Globus pallidus (tissue), 1 donor: ENCODE data around the gene RPL13.

Experiments used
- DNase-seq: peaks from one replicate; pipeline ENCODE4 v3.0.0-alpha.2; 2015; ENCODE audit warnings: low spot score

Gene RPL13

DNA sequence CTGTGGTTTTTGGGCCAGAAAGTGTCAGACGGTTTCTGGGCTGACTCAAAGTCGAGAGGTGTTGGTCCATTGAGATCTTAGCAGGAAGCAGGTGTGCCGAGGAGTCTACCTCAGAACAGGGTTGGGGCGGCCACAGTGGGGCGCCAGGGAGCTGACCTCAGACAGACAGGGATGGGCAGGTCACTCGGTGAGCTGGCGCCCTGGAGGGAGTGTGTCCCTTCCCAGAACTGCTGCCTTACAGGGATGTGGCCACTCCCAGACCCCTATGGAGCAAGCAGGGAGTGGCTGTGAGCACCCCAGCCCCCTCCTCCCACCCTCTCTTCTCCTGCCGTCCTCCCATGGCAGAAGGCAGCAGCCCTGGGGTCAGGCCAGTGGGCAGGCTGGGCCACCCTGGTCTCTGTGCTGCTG lies 39.0 kb downstream of the RPL13 start:
- DNase-seq, result no peak

DNA sequence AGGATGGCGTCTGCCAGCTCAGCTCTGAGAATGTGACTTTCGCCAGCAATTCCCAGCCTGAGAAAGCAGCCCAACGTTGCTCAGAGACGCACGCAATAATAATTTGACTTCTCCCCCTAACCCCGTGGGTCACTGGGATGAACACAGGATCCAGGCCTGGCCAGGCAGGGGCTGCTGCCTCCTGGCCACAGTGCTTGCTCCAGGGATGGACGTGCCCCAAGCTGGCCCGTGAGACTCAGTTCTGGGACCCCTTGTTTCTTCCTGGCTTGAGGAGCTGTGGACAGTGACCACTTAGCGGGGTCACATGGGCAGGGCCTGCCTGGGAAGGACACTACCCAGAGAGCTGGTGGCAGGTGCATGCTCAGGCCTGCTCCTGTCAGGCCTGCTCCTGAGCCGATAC lies 39.4 kb downstream of the RPL13 start:
- no peak for DNase-seq

DNA sequence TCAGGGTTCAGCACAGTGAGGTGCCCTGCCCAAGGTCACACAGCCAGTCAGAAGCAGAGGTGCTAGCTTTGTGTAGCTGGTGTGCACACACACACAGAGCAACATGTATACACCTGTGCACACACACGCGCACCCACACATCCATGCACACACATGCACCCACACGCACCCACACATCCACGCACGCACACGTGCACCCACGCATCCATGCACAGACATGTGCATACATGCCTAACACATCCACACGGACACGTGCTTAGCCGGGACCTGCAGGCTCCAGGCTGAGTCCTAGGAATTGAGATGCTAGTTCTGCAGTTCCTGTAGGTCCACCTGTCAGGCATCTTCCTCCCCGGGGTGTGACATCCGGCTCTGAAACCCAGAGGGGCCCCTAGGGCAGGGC lies 39.9 kb downstream of the RPL13 start:
- DNase-seq, result no peak

DNA sequence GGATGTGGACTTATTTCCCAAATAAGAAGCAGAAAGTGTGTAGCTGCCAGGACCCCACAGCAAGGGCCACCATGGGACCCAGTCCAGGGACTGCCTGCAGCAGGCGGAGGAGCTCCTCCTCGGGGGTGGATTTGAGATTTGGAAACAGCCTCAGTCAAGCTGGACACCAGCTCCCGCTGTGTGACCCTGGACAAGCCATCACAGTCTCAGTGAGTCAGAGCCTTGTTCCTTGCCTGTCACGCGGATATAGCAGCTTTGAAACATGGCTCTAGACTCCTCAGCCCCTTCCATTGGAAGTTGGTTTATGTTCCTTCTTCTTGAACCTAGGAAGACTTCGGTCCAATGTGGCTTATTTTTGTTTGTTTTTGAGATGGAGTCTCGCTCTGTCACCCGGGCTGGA lies 40.5 kb downstream of the RPL13 start:
- DNase-seq, result no peak

DNA sequence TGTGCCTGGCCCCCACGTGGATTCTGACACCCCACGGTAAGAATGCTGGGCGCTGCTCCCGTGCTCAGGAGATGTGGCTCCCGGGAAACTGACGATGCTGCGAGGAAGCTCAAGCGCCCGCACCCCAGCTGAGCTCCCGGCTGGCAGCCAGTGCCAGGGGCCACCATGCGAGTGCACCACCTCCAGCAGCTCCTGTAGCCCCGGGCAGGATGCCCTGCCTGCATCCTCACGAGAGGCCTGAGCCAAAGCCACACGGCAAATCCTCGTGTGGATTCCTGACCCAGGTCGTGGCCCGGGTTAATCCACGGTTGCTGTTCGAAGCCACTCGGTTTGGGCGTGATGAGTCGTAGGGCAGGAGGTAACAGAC lies 41.4 kb downstream of the RPL13 start:
- DNase-seq, result no peak

DNA sequence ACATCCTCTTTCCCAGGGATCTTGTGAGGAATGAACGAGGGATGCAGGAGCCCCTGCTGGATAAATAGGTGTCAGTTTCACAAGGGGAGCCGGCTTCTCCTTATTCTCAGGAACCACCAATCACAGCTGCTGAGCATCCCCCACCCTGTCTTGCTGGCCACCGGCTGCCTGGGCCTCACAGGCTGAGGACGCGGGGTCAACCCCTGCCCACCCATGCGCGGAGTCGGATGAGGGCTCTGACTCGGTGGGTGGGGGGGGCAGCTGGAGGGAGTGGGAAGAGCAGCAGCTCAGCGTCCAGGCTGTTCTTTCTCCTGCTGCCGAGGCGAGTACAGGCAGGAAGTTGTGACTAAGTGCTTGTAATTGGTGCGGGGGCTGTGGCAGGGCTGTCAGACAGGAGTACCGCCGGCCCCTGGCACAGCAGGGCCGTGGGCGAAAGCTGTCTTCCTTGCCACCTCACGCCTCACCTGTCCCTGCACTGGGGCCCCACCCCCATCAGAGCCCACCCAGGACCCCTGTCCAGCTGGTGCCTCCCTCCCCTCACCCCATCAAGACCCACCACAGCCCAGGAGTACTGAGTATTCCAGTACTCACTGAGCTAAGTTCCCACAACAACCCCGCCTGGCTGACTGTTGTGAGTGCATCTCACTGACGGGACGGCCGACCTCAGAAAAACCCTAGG lies 41.9 kb downstream of the RPL13 start:
- DNase-seq, result no peak

DNA sequence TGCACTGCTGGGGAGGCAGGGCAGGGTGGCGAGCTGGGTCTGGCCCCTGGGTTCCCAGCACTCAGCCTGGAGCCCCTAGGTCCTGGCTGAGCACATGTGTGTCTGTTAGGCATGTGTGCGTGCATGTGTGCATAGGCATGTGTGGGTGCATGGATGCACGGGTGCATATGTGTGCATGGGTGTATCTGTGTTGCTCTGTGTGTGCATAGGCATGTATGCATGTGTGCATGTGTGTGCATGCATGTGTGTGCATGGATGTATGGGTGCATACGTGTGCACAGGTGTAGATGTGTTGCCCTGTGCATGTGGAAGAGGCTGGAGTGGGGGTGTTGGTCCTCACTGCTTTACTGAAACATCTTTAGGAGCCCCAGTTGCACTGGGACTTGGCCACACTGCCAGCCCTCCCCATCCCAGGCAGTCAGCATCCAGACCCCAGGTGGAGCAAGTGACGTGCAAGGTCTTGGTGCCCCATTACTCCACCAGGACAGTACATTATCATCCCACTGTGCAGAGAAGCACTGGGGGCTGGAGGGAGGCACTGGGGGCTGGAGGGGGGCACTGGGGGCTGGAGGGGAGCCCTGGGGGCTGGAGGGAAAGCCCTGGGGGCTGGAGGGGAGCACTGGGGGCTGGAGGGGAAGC lies 42.6 kb downstream of the RPL13 start:
- DNase-seq, result no peak

DNA sequence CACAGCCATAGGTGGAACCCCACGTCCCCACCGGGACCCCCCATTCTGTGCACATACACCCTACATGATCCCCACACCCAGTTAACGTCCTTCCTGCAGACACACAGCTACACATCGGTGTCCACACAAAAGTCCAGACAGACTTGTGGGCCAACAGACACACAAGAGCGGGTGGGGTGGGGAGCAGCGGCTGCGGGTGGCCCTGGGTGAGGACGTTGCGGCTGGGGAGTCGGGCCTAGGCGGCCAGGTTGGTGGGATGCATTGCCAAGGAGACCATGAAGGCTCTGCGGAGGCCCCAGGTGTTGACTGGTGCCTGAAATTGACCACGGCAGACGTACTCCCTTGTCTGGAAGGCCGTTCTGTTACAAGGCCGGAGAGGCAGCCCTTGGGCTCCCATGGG lies 44.3 kb downstream of the RPL13 start:
- DNase-seq, result no peak

DNA sequence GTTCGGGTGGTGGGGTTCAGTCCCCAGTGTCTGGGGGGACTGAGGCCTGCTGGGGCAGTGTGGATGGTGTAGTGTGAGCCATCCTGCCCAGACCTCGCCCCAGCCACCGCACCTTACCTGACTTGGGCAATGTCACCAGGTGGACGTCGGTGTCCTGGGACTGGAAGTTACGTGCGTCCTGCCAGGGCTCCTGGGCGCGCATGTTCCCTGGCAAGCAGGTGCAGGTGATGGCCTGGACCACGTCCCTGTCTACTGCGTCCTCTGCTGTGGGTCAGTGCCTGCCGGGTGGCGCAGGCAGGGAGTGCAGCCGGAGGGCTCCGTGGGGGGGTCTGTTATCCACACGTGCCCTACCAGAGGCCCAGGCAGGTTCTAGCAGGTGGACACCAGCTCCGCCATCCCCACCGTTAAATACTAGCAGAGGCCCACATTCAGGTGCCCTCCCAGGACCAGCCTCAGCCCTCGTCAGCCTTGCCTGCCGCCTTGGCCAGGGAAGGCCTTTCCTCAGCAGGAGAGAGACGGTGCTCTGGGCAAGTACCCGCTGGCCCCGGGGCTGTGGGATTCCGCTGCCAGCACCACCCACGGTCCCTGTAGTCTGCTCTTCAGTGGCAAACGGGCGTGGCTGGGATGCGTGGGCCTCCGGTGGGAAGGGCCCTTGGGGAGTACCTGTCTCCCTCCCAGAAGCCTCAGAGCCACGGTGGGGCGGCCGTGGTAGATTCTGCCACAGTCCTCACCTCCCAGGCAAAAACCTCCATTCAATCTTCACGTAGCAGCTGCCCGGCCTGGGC lies 44.9 kb downstream of the RPL13 start:
- no peak for DNase-seq

DNA sequence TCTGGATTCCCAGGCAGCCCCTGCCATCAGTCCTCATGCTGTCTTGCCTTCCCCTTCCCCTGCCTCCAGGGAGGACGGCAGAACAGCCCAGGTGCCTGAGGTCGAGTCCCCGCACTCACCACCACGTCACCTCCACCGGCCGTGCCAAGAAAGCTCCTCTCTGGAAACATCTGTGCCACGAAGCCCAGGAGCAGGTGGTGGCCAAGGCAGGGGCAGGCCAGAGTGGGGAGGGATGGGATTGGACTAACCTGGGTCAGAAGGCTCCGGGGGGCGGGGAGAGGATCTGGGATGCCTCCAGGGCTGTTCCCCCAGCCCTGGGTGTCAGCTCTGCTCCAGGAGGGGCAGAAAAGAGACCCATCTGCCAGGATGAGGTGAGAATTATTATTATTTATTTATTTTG lies 45.5 kb downstream of the RPL13 start:
- no peak for DNase-seq

DNA sequence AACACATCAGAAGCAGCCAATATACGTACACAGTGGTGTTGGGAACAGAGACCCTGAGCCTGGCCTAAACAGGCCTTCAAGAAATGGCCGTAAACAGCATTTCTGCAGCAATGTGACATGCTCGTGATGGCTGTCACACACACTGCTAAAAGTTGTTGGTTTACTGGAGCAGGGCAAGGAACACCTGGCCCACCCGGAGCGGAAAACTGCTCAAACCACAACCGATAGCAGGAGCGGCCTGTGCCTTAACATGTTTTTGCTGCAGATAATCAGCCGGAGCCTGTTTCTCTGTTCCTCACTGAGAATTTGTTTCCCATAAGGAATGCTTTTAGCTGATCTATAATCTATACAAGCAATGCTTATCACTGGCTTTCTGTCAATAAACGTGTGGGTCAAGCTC lies 47.0 kb downstream of the RPL13 start:
- DNase-seq, result no peak

DNA sequence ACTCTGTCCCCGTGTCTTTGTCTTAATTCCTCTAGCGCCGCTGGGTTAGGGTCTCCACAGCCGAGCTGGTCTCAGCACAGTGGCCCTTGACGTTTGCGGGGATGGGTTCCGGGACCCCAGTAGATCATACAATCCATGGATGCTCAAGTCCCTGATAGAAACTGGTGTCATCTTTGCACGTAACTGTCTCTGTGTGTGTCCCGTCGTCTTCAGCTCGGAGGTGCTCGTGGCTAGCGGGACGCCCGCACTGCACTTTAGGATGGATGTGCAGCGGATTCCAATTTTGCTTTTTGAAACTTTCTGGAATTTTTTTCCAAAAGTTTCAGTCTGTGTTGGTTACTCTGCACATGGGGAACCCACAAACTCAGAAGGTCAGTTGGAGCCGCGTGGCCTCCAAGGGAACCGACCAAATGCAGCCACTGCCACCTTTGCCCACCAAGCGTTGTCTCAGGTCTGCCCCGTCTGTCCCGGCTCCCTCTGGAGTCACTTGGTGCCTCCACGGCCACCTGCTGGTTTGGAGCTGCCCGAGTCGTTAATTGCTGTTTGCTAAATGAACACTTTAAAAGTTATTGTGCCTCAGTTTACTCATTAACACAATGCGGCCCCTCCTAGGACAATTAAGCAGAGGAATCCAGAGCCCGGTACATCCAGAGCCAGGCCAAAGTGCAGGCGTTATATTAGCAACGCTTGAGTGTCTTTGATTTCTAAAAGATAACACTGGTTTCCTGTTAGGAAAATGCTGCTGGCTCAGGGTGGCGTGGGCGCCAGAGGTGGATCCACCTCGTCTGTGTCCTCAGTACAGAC lies 47.7 kb downstream of the RPL13 start:
- DNase-seq, result no peak

DNA sequence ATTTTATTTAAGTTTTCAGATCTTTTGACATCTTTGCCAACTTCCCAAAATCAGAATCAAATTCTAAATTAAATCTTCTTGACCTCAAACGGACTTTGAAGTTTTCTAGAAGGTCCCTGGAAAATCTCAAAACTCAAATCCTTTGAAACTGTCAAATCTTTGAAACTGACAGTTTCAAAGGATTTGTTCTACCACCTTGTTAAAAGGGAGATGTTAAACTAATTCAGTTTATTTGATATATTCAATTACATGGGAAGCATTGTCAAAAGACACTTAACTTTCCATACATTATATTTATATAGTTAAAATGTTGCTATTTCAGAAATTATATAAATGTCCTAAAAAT lies 49.6 kb downstream of the RPL13 start:
- DNase-seq, result no peak

DNA sequence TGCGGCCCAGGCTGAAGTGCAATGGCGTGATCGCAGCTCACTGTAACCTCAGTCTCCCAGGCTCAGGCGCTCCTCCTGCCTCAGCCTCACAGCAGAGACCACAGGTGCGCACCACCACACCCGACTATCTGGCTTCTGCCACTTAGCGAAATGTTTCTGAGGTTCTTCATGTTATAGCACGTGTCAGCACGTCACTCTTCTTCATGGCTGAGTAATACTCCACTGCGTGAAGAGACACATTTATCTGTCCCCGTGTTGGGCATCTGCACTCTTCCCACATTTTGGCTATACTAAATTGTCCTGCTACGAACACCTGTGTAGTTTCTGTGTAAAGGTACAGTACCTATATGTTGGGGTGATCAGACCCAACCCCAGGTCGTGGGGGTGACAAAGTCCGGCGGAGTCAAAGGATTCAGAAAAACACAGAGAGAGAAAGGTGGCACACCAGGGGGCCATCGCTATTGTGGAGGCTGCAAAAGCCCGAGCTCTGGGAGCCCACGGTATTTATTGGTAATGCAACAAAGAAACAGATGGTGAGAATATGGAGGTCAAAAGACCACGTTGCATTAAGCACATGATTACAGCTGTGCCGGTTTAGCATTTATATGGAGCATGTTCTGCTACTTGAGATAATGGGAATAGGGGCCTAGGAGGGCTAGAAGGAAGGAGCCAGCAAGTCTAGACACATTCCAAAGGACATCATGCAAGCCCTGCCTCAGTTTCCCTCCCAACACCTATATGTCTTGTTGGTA lies 52.1 kb downstream of the RPL13 start:
- DNase-seq, result no peak

DNA sequence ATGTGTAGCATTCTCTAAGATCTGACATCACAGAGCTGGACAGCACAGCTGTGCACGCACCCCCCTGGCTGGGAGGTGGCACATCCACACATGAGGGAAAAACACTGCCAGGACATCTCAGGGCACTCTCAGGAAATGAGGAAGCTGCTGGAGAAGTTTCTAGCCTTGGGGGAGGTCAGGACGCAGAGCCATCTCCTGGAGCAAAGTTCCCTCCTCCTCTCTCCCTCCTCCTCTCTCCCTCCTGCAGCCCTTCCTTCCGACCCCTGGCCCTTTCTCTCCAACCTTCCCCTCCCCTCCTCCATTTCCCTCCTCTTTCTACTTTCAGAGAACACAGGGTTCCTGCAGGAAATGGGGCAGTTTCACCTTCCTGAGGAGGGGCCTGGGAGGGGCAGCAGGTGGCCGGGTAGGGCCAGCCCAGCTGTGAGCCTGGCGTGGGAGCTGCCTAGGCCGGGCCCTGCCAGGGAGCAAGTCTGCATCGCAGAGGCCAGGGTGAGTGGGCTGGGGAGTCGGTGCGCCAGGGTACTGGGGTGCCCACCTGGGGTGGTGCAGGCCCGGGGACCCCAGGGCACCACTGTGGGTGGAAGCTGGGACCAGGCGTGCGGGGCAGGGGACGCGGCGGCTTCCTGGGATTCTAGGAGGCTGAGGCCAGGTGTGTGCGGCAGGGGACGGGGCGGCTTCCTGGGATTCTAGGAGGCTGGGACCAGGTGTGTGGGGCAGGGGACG lies 52.9 kb downstream of the RPL13 start, which contains the start of gene DPEP1:
Gene DPEP1, plus strand, starts transcription at position 412 of the 723 bp plus-strand sequence. CDS start 16,769 bp downstream, outside the sequence.
- no peak for DNase-seq

DNA sequence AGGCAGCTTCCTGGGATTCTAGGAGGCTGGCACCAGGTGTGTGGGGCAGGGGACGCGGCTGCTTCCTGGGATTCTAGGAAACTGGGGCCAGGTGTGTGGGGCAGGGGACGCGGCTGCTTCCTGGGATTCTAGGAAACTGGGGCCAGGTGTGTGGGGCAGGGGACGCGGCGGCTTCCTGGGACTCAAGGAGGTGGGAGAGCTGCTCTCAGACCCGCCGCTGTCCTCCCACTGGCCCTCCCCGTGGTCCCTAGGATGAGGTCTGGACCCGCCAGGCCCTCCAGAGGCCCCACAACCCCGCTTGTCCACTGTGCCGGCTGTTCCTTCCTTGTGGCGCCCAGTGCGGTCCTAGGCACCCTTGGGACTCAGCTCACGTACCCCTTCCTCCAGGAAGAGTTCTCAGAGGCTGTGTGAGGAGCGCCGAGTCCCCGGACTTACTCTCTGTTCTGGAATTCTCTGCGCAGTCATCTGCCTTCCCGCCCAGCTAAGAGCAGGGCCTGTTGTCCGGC lies 53.5 kb downstream of the RPL13 start:
- DNase-seq, result no peak
